ENCODE measurements around the gene PLCH1.

DNA sequence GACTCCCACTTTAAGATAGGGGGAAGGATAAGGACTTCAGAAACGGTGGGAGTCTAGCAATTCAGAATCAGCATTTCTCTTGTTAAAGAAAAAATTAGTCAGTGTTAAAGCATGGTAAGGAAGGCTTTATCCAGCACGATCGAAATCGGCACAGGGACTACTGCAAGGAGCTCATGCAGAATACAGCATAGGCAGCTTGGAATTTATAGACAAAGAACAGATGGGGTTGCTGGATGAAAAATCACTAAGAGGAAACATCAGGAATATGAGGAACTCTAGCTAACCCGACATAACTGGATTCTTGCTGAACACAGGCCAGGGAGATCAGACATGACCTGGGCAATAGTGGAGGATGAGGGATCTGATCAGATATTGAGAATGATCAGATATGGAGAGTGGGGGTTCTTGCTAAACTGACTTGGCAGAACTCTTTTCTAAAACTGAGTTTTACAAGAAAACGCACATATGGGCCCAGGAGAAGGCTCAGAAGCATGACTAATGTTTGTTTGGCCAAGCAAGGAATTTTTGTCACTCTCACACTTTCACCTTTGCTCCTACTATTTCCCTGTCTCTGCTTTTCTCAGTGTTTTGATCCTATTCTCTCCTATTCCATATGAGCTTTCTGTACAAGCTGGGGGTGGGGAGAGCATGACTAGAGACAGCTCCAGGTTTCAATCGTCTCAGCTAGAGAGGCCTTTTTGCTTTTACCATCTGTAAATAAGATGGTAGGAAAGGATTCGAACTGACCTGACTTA, 3.9 kb upstream of the PLCH1 start:
- TF ChIP-seq CTCF (conservative IDR thresholded peaks at IDR 0.05; ENCODE audit: low read depth, low read length) (no peak), EZH2phosphoT487 (IDR thresholded peaks at IDR 0.05; ENCODE audit: borderline replicate concordance, low read length) (no peak)
